Kidney tubule cell (primary cell): ENCODE results near the gene PIK3R1.

Experiments
- DNase-seq: peaks from one replicate; pipeline ENCODE4 v3.0.0-alpha.2; 2018; ENCODE audit warnings: low spot score

PIK3R1 gene

GRCh38 chr5:68252673-68253623 lies 37.4 kb downstream of the PIK3R1 start:
- peak; percentile 66 for DNase-seq

- DNase-seq = no peak
Observed at GRCh38 chr5:68253624-68254585, 38.3 kb downstream of the PIK3R1 start.

GRCh38 chr5:68254810-68255209 lies 39.3 kb downstream of the PIK3R1 start:
- no peak for DNase-seq

- DNase-seq = no peak
Observed at GRCh38 chr5:68255305-68256120, 40.0 kb downstream of the PIK3R1 start.

- DNase-seq = no peak
Observed at GRCh38 chr5:68257210-68257609, 41.7 kb downstream of the PIK3R1 start.

- DNase-seq = no peak
Observed at GRCh38 chr5:68258531-68258930, 43.0 kb downstream of the PIK3R1 start.

- DNase-seq = no peak
Observed at GRCh38 chr5:68259700-68260099, 44.1 kb downstream of the PIK3R1 start.

GRCh38 chr5:68260467-68260866 lies 44.9 kb downstream of the PIK3R1 start:
- DNase-seq = no peak

- DNase-seq = no peak
Observed at GRCh38 chr5:68261169-68261568, 45.6 kb downstream of the PIK3R1 start.

GRCh38 chr5:68261569-68262065 lies 46.1 kb downstream of the PIK3R1 start:
- DNase-seq = no peak

- peak; percentile 35 for DNase-seq
Observed at GRCh38 chr5:68264024-68264956, 48.7 kb downstream of the PIK3R1 start.

- DNase-seq = no peak
Observed at GRCh38 chr5:68265347-68265746, 49.8 kb downstream of the PIK3R1 start.

GRCh38 chr5:68265822-68266395 lies 50.4 kb downstream of the PIK3R1 start:
- DNase-seq = no peak

- no peak for DNase-seq
Observed at GRCh38 chr5:68266457-68266856, 50.9 kb downstream of the PIK3R1 start.

GRCh38 chr5:68267066-68267465 lies 51.5 kb downstream of the PIK3R1 start:
- DNase-seq = no peak

- DNase-seq = no peak
Observed at GRCh38 chr5:68268101-68268851, 52.7 kb downstream of the PIK3R1 start.

- no peak for DNase-seq
Observed at GRCh38 chr5:68268852-68269130, 53.2 kb downstream of the PIK3R1 start.

- no peak for DNase-seq
Observed at GRCh38 chr5:68269820-68270219, 54.3 kb downstream of the PIK3R1 start.

GRCh38 chr5:68270399-68270975 lies 54.9 kb downstream of the PIK3R1 start:
- no peak for DNase-seq
